Gastroesophageal sphincter (tissue), 4 donors: Measurements from ENCODE around the gene ASIC2. TPM values are rescaled to one million over a fixed set of nuclear protein-coding genes. Genes with fewer than 3 reads are reported as not detected.

Source experiments
- ATAC-seq: fragments of 150-250 bp; one replicate; pipeline ENCODE4 v1.9.1; 2016; ENCODE audit warnings: mild to moderate bottlenecking, moderate library complexity
- H3K27ac ChIP-seq, 4 donors: fragments of 200-600 bp; sonication (generic) in 3 of 4; 1 replicate in 3 of 4; 2 replicates in 1 of 4; pipeline ENCODE4 v1.5.1; 2016 to 2019
- H3K27me3 ChIP-seq: fragments of 200-600 bp; sonication (generic); one replicate; pipeline ENCODE4 v1.5.1; 2019
- H3K36me3 ChIP-seq, 2 donors: fragments of 200-600 bp; sonication (generic); one replicate each; pipeline ENCODE4 v1.5.1; 2019; ENCODE audit warnings: control low read depth in 1 of 2
- H3K4me1 ChIP-seq, 3 donors: fragments of 200-600 bp; sonication (generic); 1 replicate in 2 of 3; 2 replicates in 1 of 3; pipeline ENCODE4 v1.5.1; 2016 to 2019; ENCODE audit warnings: control low read depth in 2 of 3
- H3K4me3 ChIP-seq, 2 donors: fragments of 200-600 bp; sonication (generic); one replicate each; pipeline ENCODE4 v1.5.1; 2019; ENCODE audit warnings: mild to moderate bottlenecking in 1 of 2, moderate library complexity in 1 of 2
- H3K9me3 ChIP-seq, 3 donors: fragments of 200-600 bp; sonication (generic); one replicate each; pipeline ENCODE4 v1.5.1; 2017 to 2019; ENCODE audit warnings: control low read depth in 2 of 3
- EP300 ChIP-seq: sonication (generic); formaldehyde crosslinking; IDR thresholded peaks from one replicate; pipeline ENCODE4 v1.6.1; 2017; ENCODE audit warnings: antibody characterized with exemption, mild to moderate bottlenecking
- POLR2A ChIP-seq, 2 donors: fragments of 450-650 bp; IDR thresholded peaks; one replicate each; pipeline ENCODE4 v1.6.1; 2017; ENCODE audit warnings: antibody characterized with exemption in 2 of 2, mild to moderate bottlenecking in 2 of 2, moderate library complexity in 1 of 2
- POLR2AphosphoS5 ChIP-seq: sonication (generic); formaldehyde crosslinking; IDR thresholded peaks from one replicate; pipeline ENCODE4 v1.6.1; 2017; ENCODE audit warnings: antibody characterized with exemption
- WGBS, 2 donors: methylation state at CpG; one replicate each; pipeline ENCODE4 v1.1.5; 2018; ENCODE audit warnings: low coverage in 1 of 2; 5-methylcytosine and 5-hydroxymethylcytosine counted together
- total RNA-seq, 4 donors: library from RNA; depleted of rRNA; stranded (reverse); fragments of >200 nt; gene quantifications; one replicate each; pipeline ENCODE4 v1.1.0, GENCODE V29; 2016
- TF ChIP-seq, protein P1 (sequence below), 4 experiments: fragments of 200-600 bp in 2 of 4; fragments of 450-650 bp in 2 of 4; sonication (generic) in 1 of 4; IDR thresholded peaks; one replicate each; pipeline ENCODE4 v1.5.1; 2017 to 2019; ENCODE audit warnings: antibody characterized with exemption in 4 of 4, mild to moderate bottlenecking in 2 of 4, moderate library complexity in 2 of 4

The ASIC2 gene
- total RNA-seq, 4 donors from 2014 or later, result 0.15 TPM; not detected in 3

DNA sequence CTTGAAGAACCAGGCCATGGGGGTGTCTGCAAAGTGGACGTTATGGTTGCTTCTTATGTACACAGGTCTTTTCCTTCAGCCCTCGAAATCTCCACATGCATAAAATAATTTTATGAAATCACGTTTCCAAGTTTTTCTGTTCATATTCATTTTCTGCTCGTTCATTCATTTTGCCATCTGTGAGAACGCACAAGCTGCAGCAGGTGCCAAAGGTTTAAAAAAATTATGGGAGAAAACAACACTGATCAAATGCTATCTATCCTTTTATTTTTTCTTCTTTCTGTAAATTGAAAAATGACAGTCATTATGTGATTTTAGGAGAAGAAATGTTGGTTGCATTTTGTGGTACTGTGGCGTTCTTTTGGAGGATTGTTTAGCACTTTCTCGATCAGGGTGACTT, 285.9 kb downstream of the ASIC2 start:
- peaks cover 6% of the 10 kb centered on the region for H3K27me3 ChIP-seq
- H3K9me3 ChIP-seq, result no peaks in the 10 kb centered on the region
- no peak overlapping the region for H3K27ac ChIP-seq
- H3K4me1 ChIP-seq, result no peaks in the 10 kb centered on the region
- no peak for ATAC-seq
- WGBS, 2 donors, result 73 to 81% methylated on average over 7 of the region's 7 CpGs
- TF ChIP-seq, protein P1, sequence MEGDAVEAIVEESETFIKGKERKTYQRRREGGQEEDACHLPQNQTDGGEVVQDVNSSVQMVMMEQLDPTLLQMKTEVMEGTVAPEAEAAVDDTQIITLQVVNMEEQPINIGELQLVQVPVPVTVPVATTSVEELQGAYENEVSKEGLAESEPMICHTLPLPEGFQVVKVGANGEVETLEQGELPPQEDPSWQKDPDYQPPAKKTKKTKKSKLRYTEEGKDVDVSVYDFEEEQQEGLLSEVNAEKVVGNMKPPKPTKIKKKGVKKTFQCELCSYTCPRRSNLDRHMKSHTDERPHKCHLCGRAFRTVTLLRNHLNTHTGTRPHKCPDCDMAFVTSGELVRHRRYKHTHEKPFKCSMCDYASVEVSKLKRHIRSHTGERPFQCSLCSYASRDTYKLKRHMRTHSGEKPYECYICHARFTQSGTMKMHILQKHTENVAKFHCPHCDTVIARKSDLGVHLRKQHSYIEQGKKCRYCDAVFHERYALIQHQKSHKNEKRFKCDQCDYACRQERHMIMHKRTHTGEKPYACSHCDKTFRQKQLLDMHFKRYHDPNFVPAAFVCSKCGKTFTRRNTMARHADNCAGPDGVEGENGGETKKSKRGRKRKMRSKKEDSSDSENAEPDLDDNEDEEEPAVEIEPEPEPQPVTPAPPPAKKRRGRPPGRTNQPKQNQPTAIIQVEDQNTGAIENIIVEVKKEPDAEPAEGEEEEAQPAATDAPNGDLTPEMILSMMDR (IDR thresholded peaks at IDR 0.05), result no peak
- TF ChIP-seq POLR2AphosphoS5 (no peak), POLR2A (IDR thresholded peaks at IDR 0.05) (no peak), EP300 (no peak)
- no peaks in the 10 kb centered on the region for H3K36me3 ChIP-seq
- H3K4me3 ChIP-seq, result no peak overlapping the region

DNA sequence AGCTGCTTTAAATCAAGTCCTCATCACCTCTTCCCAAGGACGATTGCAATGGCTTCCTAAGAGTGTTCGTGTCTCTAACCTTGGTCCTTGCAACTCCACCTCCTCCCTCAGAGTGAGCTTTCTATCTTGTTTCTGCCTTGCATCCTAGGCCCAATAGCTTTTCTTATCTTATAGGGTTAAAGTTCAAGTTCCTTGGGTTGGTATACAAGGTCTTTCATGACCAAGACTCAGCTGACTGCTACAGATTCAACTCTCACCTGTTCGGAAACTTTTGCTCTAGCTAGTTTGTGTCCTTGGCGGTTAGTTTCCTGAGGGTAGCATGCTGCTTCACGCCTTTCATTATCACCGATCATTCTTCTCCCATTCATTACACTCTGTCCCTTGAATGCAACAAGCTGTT, 290.8 kb downstream of the ASIC2 start:
- H3K27ac ChIP-seq, result no peak overlapping the region
- no peak overlapping the region for H3K4me3 ChIP-seq
- TF ChIP-seq EP300 (no peak), POLR2AphosphoS5 (no peak), POLR2A (IDR thresholded peaks at IDR 0.05) (no peak)
- TF ChIP-seq, protein P1 (IDR thresholded peaks at IDR 0.05), result no peak
- H3K36me3 ChIP-seq, result no peaks in the 10 kb centered on the region
- H3K9me3 ChIP-seq, result no peaks in the 10 kb centered on the region
- peaks cover 0 to 6% (median 0%) of the 10 kb centered on the region in 3 donors for H3K4me1 ChIP-seq
- ATAC-seq, result no peak
- H3K27me3 ChIP-seq, result peaks cover 26% of the 10 kb centered on the region
- WGBS, 2 donors, result 71 to 84% methylated on average over 6 of the region's 6 CpGs

DNA sequence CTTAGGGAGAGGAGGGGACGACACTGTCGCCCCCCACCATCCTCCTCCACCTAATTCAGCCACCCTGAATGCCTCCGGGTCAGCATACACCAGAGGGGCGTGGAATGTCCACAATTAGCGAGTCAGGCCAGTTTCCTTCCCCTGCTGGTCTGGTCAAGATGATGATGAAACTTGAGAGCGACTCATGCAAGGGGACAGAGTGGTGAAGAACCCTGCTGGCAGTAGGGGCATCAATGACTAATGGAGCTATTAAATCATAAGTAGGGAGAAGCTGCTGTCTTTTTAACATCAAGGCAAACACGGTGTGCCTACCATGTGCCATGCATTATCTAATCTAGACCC, 294.2 kb downstream of the ASIC2 start:
- no peak overlapping the region for H3K4me3 ChIP-seq
- TF ChIP-seq POLR2A (IDR thresholded peaks at IDR 0.05), result no peak
- TF ChIP-seq POLR2AphosphoS5, result no peak
- TF ChIP-seq, protein P1 (IDR thresholded peaks at IDR 0.05), result no peak
- TF ChIP-seq EP300, result no peak
- H3K27ac ChIP-seq, result no peak overlapping the region
- H3K9me3 ChIP-seq, result no peaks in the 10 kb centered on the region
- no peak for ATAC-seq
- peaks cover 38% of the 10 kb centered on the region for H3K27me3 ChIP-seq
- WGBS, 2 donors, result 67% methylated on average over 1 of the region's 7 CpGs; no CpG with 5 or more reads in 1 of the 2 donors
- no peaks in the 10 kb centered on the region for H3K36me3 ChIP-seq
- H3K4me1 ChIP-seq, result peaks cover 0 to 6% (median 0%) of the 10 kb centered on the region in 3 donors

DNA sequence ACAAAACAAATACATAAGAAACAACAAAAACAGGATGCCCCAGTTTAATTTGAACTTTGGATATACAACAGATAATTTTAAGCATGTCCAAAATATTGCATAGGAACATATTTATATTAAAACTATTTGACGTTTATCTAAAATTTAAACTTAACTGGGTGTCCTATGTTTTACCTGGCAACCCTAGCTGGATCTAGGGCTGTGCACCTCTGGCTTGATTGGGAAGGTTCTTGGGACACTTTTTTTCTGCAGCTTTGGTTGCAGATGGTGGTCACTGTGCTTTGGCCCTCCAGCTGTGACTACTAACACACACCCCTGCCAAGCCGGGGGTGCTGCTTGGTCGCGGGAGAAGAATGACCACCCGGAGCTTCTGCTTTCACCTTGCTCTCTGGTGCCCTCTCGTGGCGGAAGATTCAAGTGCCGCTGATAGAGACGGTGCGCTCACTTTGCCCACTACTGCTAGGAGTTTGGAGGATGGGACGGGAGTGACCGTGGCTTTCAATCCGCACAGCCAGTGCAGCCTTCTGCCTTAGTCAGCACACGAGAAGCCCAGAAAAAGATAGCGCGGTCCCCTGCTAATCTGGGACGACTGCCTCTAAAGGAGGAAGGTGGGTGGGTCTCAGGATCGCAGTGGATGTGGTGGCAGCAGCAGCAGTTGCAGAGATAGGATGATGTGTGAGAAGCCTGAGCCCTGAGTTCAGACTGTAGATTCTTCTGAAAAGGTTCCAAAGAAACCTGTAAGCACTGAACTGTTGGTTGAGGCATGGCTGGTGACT, 294.8 kb downstream of the ASIC2 start:
- WGBS, 2 donors, result 10 to 26% methylated on average over 1 to 2 of the region's 18 CpGs
- Histone ChIP-seq H3K27ac (no peak overlapping the region), H3K4me1 (peaks cover 0 to 6% (median 0%) of the 10 kb centered on the region in 3 donors), H3K4me3 (no peak overlapping the region), H3K9me3 (no peaks in the 10 kb centered on the region), H3K27me3 (peaks cover 43% of the 10 kb centered on the region), H3K36me3 (no peaks in the 10 kb centered on the region)
- TF ChIP-seq POLR2AphosphoS5 (no peak), EP300 (no peak)
- TF ChIP-seq, protein P1 (IDR thresholded peaks at IDR 0.05), result peak in 3 of 4 experiments; percentile 62 to 91 (median 69)
- ATAC-seq, result peak; percentile 70

DNA sequence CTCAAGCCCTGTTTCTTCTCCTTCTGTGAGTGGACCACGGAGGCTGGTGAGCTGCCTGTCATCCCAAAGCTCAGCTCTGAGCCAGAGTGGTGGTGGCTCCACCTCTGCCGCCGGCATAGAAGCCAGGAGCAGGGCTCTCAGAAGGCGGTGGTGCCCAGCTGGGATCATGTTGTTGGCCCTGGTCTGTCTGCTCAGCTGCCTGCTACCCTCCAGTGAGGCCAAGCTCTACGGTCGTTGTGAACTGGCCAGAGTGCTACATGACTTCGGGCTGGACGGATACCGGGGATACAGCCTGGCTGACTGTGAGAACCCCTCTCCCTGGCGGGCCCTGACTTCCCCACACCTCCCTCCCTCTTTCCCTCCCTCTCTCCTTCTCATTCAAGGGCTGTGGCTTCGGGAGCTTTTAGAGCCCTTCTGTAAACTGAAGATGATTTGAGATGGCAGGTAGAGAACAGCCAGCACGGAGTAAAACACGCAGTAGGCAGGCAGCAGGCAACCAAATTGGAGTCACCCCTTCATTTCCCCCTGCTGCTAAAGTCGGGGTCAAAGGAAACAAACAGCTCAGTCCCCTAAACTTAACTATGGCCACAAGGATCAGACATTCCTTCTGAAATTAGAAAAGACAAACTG, 297.6 kb downstream of the ASIC2 start:
- no peaks in the 10 kb centered on the region for H3K9me3 ChIP-seq
- no peak overlapping the region for H3K27ac ChIP-seq
- TF ChIP-seq POLR2A (IDR thresholded peaks at IDR 0.05), result no peak
- TF ChIP-seq EP300, result no peak
- TF ChIP-seq POLR2AphosphoS5, result no peak
- TF ChIP-seq, protein P1 (IDR thresholded peaks at IDR 0.05), result no peak
- no peak for ATAC-seq
- peaks cover 0 to 6% (median 0%) of the 10 kb centered on the region in 3 donors for H3K4me1 ChIP-seq
- H3K27me3 ChIP-seq, result peaks cover 49% of the 10 kb centered on the region
- no peak overlapping the region for H3K4me3 ChIP-seq
- no peaks in the 10 kb centered on the region for H3K36me3 ChIP-seq
- 78% methylated on average over 8 of the region's 14 CpGs; no CpG with 5 or more reads in 1 of the 2 donors for WGBS, 2 donors
